Retinal pigment epithelial cell (primary cell): ENCODE data around the gene MRPS23.

ENCODE experiments used
- DNase-seq: peaks from one replicate; pipeline ENCODE4 v3.0.0-alpha.2; 2010; ENCODE audit warnings: low read depth
- H3K4me3 ChIP-seq: 2 replicates; pipeline ENCODE4 v1.5.1; 2011; ENCODE audit warnings: mild to moderate bottlenecking, low read length, control low read depth, moderate library complexity
- CTCF ChIP-seq: conservative IDR thresholded peaks from 2 replicates; pipeline ENCODE4 v1.5.1; 2011; ENCODE audit warnings: low read depth, low read length, control low read depth, inconsistent platforms

Gene MRPS23

DNA sequence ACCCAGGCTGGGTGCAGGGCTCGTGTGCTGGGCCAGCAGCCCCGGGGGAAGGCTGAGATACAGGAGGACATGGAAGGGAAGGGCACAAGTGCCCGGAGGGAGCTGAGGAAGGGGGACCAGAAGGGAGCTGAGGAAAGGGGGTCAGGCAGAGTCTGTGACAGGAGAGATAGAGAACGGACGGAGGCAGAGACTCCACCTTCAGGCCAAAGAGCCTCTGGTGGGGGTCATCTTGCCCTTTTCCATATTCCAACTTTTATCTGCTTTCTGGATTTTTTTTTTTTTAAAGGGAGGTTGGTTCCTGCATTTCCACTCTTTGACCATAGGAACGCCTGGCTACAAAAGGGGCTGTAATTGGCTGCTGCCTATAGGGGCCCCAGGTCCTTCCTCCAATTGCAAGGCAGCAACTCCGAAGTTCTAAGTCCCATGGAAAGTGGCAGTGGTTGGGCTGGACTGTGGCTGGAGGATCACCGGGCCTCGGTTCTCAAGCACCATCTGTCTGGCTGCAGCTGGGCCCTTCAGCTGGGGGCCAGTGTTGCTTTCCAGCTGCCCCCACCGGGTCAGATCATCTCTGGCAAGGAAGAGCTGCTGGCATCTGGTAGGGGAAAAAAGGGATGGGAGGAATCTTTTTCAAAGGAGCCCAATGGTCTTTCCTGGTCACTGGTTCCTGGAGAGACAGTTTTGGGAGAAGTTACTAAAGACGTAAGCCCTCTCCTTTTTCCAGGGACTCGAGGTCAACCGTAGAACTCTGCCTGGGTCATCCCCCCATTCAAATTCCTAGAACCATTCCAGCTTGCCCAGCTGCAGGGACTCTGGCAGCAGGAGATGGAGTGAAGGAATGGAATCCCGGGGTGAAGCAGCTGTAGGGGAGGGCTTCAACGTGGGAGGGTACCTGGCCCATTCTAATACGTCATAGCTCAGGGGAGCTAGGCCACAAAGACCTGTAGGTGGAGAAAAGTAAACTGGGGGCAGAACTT lies 13.1 kb upstream of the MRPS23 start:
- no peak for TF ChIP-seq CTCF
- DNase-seq: no peak
- no peak overlapping the region for H3K4me3 ChIP-seq

DNA sequence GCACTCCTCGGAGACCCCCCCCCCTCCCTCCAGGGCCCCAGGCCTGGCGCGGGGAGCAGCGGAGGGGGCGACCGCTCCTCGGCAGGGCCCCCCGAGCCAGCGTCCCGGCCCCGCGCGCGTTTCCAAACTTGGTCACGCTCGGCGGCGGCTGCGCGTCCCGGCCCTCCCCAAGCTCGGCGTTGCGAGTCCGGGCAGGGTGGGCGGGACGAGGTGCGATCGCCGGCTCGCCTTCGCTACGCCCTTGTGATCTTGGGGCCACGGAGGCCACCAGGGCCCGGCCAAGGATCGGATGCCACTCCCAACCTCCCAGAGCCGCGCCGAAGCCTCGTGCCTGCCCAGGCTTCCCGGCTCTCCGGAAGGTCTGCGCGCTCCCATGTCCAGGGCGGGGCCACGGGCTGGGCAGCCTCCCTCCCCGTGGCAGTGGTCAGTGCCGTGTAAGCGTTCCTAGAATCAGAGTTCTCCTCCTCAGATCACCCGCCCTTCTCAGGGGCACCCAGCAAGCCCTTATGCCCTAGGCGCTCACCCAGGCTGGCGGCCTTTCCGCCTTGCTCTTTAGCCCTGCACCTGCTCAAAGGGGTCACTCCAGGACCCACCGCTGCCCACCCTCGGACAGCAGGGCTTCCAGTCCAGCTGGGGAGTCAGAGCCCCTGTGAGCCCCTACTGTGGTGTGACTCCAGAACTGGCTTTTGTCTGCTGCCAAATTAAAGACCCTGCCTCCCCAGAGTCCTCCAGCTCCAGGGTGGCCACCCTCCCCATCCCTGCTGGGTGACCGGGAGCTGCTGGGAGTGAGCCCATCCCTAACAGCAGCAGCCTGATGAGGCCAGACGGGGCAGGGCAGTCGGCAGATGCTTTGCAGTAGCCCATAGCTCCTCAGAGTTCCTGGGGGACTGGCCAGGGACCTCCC lies 12.2 kb upstream of the MRPS23 start:
- peak overlapping the region; percentile 33 for H3K4me3 ChIP-seq
- DNase-seq: no peak

DNA sequence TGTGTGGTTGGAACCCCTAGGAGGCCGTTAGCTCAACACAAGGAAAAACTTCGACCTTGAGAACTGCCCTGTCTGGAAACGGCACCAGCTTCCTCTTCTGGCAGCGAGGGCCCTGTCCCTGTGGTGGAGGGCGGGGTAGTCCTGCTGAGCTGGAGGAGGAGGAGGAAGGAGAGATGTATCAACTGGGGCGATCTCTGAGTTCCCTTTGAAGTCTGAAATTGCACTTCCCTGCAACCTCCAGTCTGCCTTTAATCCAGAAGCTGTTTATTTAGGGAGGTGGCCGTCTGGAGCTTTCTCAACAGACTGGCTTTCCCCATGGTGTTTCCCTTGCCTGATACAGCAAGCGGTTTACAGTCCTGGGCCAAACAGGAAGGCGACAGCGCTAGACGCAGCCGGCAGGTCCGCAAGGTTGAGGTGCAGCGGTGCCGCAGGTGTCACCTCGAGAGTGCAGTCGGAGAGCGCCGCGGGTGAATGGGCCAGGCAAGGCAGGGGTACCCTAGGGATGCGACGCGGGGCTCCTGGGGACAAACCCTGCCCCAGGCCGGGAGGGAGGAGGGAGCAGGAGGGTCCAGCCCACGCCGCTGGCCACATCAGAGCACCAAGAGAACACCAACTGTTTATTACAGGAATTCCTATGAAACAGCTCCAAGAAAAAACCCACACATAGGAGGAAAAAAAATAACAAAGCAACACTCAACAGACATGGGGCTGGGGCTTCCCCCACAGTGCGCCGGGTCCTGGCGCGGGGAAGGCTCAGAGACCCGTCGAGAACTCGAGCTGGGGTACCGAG lies 11.4 kb upstream of the MRPS23 start:
- DNase-seq: no peak
- TF ChIP-seq CTCF: no peak
- H3K4me3 ChIP-seq: peak overlapping the region; percentile 33

More for the DNA sequence above, 12.2 kb upstream of the MRPS23 start:
- TF ChIP-seq CTCF: no peak

DNA sequence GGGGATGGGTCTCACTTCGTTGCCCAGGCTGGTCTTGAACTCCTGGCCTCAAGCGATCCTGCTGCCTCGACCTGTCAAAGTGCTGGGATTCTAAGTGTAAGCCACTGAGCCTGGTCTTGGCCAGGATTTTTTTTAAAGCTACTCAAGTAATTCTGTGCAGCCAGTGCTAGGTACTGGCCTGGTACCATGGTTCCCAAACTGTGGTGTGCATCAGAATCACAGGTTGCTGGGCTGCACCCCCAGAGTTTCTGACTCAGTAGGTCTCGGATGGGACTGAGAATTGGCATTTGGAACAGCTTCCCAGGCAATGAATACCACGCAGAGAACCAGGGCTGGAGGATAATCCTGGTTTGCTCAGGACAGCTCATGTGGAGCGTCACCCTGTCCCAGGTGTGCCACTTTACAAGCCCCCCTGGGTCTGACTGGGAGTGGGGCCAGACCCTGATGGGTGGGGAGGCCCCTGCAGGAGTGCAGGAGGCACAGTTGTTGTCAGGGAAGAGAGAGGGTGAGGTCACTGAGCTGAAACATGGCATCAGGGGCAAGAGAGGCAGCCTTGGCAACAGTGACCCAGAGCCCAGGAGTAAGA lies 10.7 kb upstream of the MRPS23 start:
- DNase-seq: no peak
- H3K4me3 ChIP-seq: no peak overlapping the region
- no peak for TF ChIP-seq CTCF

DNA sequence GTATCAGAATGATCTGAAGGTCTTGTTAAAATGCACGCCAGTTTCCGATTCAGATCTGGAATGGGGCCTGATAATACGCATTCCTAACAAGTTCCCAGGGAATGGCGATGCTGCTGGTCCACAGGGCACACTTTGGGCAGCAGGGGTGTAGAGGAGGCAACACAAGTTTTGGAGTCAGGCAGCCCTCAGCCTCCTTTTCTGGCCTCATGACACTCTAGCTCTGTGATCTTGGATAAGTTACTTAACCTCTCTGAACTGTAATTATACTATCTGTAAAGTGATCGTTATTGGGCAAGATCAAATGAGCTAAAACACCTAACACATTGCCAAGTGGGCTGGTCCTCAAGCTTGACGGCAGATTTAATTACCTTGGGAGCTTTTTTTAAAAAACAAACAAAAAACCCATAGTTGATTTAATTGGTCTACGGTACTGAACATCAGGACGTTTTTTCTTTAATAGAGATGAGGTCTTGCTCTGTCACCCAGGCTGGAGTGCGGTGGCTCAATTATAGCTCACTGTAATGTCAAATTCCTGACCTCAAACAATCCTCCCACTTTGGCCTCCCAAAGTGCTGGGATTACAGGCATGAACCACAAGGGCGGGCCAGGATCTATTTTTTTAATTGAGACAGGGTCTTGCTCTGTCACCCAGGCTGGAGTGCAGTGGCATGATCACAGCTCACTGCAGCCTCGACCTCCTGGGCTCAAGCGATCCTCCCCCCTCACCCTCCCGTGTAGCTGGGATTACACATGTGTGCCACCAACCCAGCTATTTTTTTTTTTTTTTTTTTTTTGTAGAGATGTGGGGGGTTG lies 10.0 kb upstream of the MRPS23 start:
- no peak for DNase-seq
- no peak for TF ChIP-seq CTCF
- H3K4me3 ChIP-seq: no peak overlapping the region
